Measurements from ENCODE around the gene ZNF804A. TPM values are rescaled to one million over a fixed set of nuclear protein-coding genes. Genes with fewer than 3 reads are reported as not detected.

Gene ZNF804A
- total and polyA plus RNA-seq, 2 of the 4 experiments (the other 2 are of a cell fraction), result 2.2 to 2.7 TPM

DNA sequence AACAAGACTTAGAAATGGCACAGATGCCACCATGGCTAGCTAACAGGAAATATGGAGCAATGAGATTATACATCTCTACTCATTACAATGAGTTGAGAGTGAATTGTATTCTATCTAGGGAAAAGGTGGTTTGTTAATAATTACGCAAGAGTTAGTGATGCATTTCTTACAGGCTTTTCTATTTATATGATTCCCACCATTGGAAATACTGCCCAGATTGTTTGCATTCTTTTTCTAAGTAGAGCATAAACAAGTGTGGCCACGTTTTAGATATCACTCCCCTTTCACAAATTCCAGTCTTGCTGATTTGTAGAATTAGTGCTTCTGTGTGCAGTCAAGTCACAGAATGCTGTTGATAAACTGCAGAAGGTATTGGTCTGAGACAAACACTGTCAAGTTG lies 56.6 kb downstream of the ZNF804A start:
- dilution Hi-C loops (cut with HindIII; ENCODE audit: low sequenced_read_pairs, unreplicated experiment), result no loop called here
- intact Hi-C loops (cut with micrococcal nuclease), result no loop called here
- no peak overlapping the region for H3K18ac ChIP-seq (ENCODE audit: low read depth, low read length)

More for the DNA sequence above, 56.6 kb downstream of the ZNF804A start:
- H2BK5ac ChIP-seq (ENCODE audit: low read depth, low read length, poor library complexity, severe bottlenecking), result no peak overlapping the region
- no peak overlapping the region for H3K9ac ChIP-seq (ENCODE audit: low read depth, low read length)
- DNase-seq (peak; percentile 84), ATAC-seq (ENCODE audit: low read depth) (peak; percentile 85)
- no CpG with 5 or more reads among the region's 2 CpGs for WGBS, 2 experiments (ENCODE audit: extremely low coverage in 2 of 2, insufficient read length in 1 of 2)
- no peaks in the 10 kb centered on the region for H3K27me3 ChIP-seq (ENCODE audit: control insufficient read depth, insufficient read depth, low read length)
- H3K14ac ChIP-seq (replicated peaks; ENCODE audit: low read depth, low read length), result no peak overlapping the region
- no peak overlapping the region for H2BK15ac ChIP-seq (ENCODE audit: low read depth, low read length)
- no peak overlapping the region for H4K91ac ChIP-seq (ENCODE audit: insufficient read depth, low read depth, low read length)
- peak overlapping the region; percentile 55; the same call in 1 of the 2 replicates for H3K4me2 ChIP-seq (ENCODE audit: low read depth, low read length)
- no peaks in the 10 kb centered on the region for H3K9me1 ChIP-seq (ENCODE audit: insufficient read depth, low read length)
- TF ChIP-seq BHLHE40 (IDR thresholded peaks at IDR 0.05; ENCODE audit: low read depth, low read length) (peak; percentile 62; the same call in 1 of the 2 replicates), ELK1 (IDR thresholded peaks at IDR 0.05; ENCODE audit: borderline replicate concordance, low read depth, low read length) (no peak), CEBPB (IDR thresholded peaks at IDR 0.05; ENCODE audit: low read depth, low read length) (peak; percentile 97), MAFK (IDR thresholded peaks at IDR 0.05; ENCODE audit: low read depth, low read length) (no peak), RCOR1 (IDR thresholded peaks at IDR 0.05; ENCODE audit: insufficient replicate concordance, low read length) (no peak)
- no peak overlapping the region for H2AK9ac ChIP-seq (replicated peaks; ENCODE audit: low read depth, low read length, poor library complexity)
- H3K23ac ChIP-seq (ENCODE audit: low read depth, low read length), result no peak overlapping the region
- no peak overlapping the region for H2AK5ac ChIP-seq (ENCODE audit: low read depth, low read length)
- H2BK20ac ChIP-seq (ENCODE audit: low read depth, low read length), result no peak overlapping the region
- no peak overlapping the region for H3K4ac ChIP-seq (ENCODE audit: low read depth, low read length)
- H2BK120ac ChIP-seq (ENCODE audit: low read depth, low read length), result no peak overlapping the region
- CTCF ChIA-PET, result no interaction called here
- peaks cover 3% of the 10 kb centered on the region; the same call in 1 of the 2 replicates for H4K20me1 ChIP-seq (ENCODE audit: insufficient read depth, low read length)
- no TSS peak for BruUV-seq (replicated peaks)
- H2AFZ ChIP-seq (replicated peaks; ENCODE audit: low read length, poor library complexity), result no peak overlapping the region
- no peak overlapping the region for H3K4me3 ChIP-seq (ENCODE audit: insufficient read depth, low read depth, low read length)
- H3K36me3 ChIP-seq (ENCODE audit: control insufficient read depth, insufficient read depth, low read length), result no peaks in the 10 kb centered on the region
- no peak overlapping the region for H3K56ac ChIP-seq (ENCODE audit: extremely low read depth, insufficient read depth, low read length)
- H3K4me1 ChIP-seq (ENCODE audit: control insufficient read depth, insufficient read depth, low read length), result peaks cover 2% of the 10 kb centered on the region; the same call in 1 of the 2 replicates
- in situ Hi-C loops (cut with MboI; ENCODE audit: low sequenced_read_pairs), result no loop called here
- H3K27ac ChIP-seq (ENCODE audit: insufficient read depth, low read length), result no peak overlapping the region
- no peak overlapping the region for H4K5ac ChIP-seq (ENCODE audit: low read depth, low read length)
- H3K79me1 ChIP-seq (ENCODE audit: low read depth in 1 of 2, low read length in 2 of 2), result peaks cover 3 to 11% of the 10 kb centered on the region in 2 experiments; a peak in 3 of 4 replicates
- POLR2A ChIA-PET (ENCODE audit: unreplicated experiment), result no interaction called here
- H4K8ac ChIP-seq (ENCODE audit: low read depth in 2 of 2, low read length in 2 of 2), result no peak overlapping the region
- no peaks in the 10 kb centered on the region for H3K9me3 ChIP-seq (ENCODE audit: control insufficient read depth, insufficient read depth, low read length)
